ENCODE results near the gene CAMTA1. TPM values are rescaled to one million over a fixed set of nuclear protein-coding genes. Genes with fewer than 3 reads are reported as not detected.

CAMTA1 gene
- total RNA-seq, 1 donor from 2014 or later, result 268 TPM

DNA sequence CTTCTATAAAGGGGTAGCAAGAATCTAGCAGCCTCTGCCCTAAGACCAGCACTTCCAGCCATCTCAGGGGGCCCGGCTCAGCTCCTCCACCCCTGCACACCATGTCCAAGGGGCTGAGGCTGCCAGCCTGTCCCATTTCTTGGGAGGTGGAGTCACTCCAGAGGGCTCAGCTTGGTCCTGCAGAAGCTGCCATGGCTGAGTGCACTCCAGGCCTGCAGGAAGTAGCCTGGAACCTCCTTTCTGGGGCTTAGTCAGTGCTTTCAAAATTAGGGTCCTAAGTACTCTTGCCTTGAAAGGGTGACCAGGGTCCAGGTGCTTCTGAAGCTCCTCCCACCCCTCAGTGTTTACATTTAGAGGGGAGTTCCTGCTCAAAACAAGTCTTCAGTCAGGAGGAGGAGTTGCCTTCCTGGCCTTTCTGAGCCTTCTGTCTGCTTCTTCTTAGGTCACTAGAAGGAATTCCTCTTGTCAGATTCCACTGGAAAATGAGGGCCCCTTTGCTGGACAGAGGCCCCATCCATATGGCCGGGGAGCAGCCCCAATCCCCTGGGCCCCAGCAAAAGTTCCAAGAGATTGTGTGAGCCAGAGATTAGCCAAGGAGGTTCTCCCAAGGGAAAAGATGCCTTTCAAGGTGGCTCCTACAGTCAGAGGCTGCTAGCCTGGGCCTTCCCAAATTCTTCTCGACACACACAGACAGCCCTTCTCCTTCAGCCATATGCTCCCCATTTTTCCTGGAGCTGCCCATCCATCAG is 857.7 kb downstream of the CAMTA1 start:
- Histone ChIP-seq H3K27me3 (no peaks in the 10 kb centered on the region), H3K36me3 (no peaks in the 10 kb centered on the region), H3F3A (ENCODE audit: low read depth) (peaks cover 6% of the 10 kb centered on the region), H3K9me3 (ENCODE audit: low read depth) (no peaks in the 10 kb centered on the region), H3K79me2 (ENCODE audit: low read depth) (no peaks in the 10 kb centered on the region), H3K4me3 (no peak overlapping the region), H3K9ac (no peak overlapping the region), H3K27ac (no peak overlapping the region), H3K4me1 (peaks cover 9% of the 10 kb centered on the region), H3K4me2 (no peak overlapping the region), H4K20me1 (ENCODE audit: low read depth) (no peaks in the 10 kb centered on the region), H2AFZ (replicated peaks) (no peak overlapping the region)
- Mint-ChIP-seq H3K27me3 (ENCODE audit: insufficient read depth, low read depth) (peaks cover 19% of the 10 kb centered on the region), H3K27ac (no peak overlapping the region), H3K4me3 (no peak overlapping the region), H3K9me3 (no peaks in the 10 kb centered on the region), H3K4me1 (peaks cover 37% of the 10 kb centered on the region), H3K36me3 (no peaks in the 10 kb centered on the region)
- TF ChIP-seq EZH2phosphoT487 (IDR thresholded peaks at IDR 0.05) (no peak), EZH2 (IDR thresholded peaks at IDR 0.05) (no peak)
- TF ChIP-seq, protein P1, sequence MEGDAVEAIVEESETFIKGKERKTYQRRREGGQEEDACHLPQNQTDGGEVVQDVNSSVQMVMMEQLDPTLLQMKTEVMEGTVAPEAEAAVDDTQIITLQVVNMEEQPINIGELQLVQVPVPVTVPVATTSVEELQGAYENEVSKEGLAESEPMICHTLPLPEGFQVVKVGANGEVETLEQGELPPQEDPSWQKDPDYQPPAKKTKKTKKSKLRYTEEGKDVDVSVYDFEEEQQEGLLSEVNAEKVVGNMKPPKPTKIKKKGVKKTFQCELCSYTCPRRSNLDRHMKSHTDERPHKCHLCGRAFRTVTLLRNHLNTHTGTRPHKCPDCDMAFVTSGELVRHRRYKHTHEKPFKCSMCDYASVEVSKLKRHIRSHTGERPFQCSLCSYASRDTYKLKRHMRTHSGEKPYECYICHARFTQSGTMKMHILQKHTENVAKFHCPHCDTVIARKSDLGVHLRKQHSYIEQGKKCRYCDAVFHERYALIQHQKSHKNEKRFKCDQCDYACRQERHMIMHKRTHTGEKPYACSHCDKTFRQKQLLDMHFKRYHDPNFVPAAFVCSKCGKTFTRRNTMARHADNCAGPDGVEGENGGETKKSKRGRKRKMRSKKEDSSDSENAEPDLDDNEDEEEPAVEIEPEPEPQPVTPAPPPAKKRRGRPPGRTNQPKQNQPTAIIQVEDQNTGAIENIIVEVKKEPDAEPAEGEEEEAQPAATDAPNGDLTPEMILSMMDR (IDR thresholded peaks at IDR 0.05), result no peak
- DNase-seq (ENCODE audit: low spot score), result no peak

DNA sequence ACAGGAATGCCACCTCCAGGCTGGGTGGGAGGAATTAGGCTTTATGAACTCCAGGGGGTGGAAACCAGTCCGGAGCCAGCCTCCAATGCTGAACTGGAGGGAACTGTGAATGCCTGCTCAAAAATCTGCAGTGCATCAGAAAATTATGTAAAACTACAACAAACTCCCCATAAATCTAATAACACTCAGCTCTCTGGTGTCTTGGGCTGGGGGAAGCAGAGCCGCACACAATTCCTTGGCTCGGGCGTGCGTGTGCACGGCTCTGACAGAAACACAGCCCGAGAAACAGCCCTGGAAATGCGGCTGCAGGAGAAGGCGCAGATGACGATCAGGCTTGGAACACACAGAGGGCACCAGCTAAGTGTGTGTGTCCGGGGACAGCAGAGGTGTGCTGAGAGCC is 858.3 kb downstream of the CAMTA1 start:
- H3K27me3 Mint-ChIP-seq (ENCODE audit: insufficient read depth, low read depth), result peaks cover 19% of the 10 kb centered on the region
- H3K4me1 Mint-ChIP-seq, result peaks cover 34% of the 10 kb centered on the region
- no peak for DNase-seq (ENCODE audit: low spot score)
- Histone ChIP-seq H3K4me3 (no peak overlapping the region), H3K27me3 (no peaks in the 10 kb centered on the region), H4K20me1 (ENCODE audit: low read depth) (no peaks in the 10 kb centered on the region), H3K9me3 (ENCODE audit: low read depth) (no peaks in the 10 kb centered on the region), H3K4me1 (peaks cover 9% of the 10 kb centered on the region), H3K36me3 (no peaks in the 10 kb centered on the region), H3K27ac (no peak overlapping the region), H2AFZ (replicated peaks) (no peak overlapping the region), H3K4me2 (no peak overlapping the region), H3F3A (ENCODE audit: low read depth) (peaks cover under 1% of the 10 kb centered on the region), H3K9ac (no peak overlapping the region), H3K79me2 (ENCODE audit: low read depth) (no peaks in the 10 kb centered on the region)
- H3K27ac Mint-ChIP-seq, result no peak overlapping the region
- H3K9me3 Mint-ChIP-seq, result no peaks in the 10 kb centered on the region
- no peaks in the 10 kb centered on the region for H3K36me3 Mint-ChIP-seq
- no peak for TF ChIP-seq EZH2phosphoT487 (IDR thresholded peaks at IDR 0.05)
- no peak for TF ChIP-seq EZH2 (IDR thresholded peaks at IDR 0.05)
- TF ChIP-seq, protein P1 (IDR thresholded peaks at IDR 0.05), result no peak
- no peak overlapping the region for H3K4me3 Mint-ChIP-seq

DNA sequence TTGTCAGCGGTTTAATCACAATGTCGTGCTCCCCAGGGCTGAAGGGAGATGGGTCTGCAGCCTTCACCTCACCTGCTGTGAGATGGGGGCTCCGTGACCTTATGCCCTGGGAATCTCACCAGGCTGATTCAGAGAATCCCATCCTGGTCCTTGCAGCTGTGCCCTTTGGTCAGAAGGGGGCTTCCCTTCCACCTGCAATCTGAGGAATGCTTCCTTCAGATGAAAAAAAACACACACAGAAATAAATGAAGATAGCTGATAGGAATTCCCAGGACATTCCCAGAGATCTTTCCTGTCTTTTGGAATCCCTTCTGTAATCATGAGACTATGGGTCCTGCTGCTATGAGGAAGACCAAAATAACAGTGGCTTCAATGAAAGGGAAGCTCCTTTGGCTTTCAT is 858.8 kb downstream of the CAMTA1 start:
- H3K27me3 ChIP-seq, result no peaks in the 10 kb centered on the region
- no peaks in the 10 kb centered on the region for H3K36me3 ChIP-seq
- no peaks in the 10 kb centered on the region for H4K20me1 ChIP-seq (ENCODE audit: low read depth)
- TF ChIP-seq EZH2 (IDR thresholded peaks at IDR 0.05), result no peak
- no peak for TF ChIP-seq EZH2phosphoT487 (IDR thresholded peaks at IDR 0.05)
- TF ChIP-seq, protein P1 (IDR thresholded peaks at IDR 0.05), result peak; percentile 12
- Mint-ChIP-seq H3K27me3 (ENCODE audit: insufficient read depth, low read depth) (peaks cover 19% of the 10 kb centered on the region), H3K4me3 (no peak overlapping the region), H3K36me3 (no peaks in the 10 kb centered on the region), H3K4me1 (peaks cover 34% of the 10 kb centered on the region), H3K9me3 (no peaks in the 10 kb centered on the region), H3K27ac (no peak overlapping the region)
- H3K9me3 ChIP-seq (ENCODE audit: low read depth), result no peaks in the 10 kb centered on the region
- no peak overlapping the region for H3K9ac ChIP-seq
- no peak overlapping the region for H3K4me3 ChIP-seq
- no peak overlapping the region for H3K27ac ChIP-seq
- H3K4me1 ChIP-seq, result peaks cover 9% of the 10 kb centered on the region
- H3F3A ChIP-seq (ENCODE audit: low read depth), result no peaks in the 10 kb centered on the region
- H3K79me2 ChIP-seq (ENCODE audit: low read depth), result no peaks in the 10 kb centered on the region
- H3K4me2 ChIP-seq, result no peak overlapping the region
- no peak overlapping the region for H2AFZ ChIP-seq (replicated peaks)
- peak; percentile 38 for DNase-seq (ENCODE audit: low spot score)

All from neural progenitor cell (in vitro differentiated cells).